ENCODE data around the gene PLAC1. TPM values are rescaled to one million over a fixed set of nuclear protein-coding genes. Genes with fewer than 3 reads are reported as not detected.

Gene PLAC1
- total and polyA plus RNA-seq, 2 experiments from 2014 or later: 0.50 to 0.83 TPM

GRCh38 chrX:134529481-134529880 lies 128.8 kb downstream of the PLAC1 start (continued):
- TF ChIP-seq ZNF462 (CRISPR knock-in tag; IDR thresholded peaks at IDR 0.05) (no peak), NANOG (IDR thresholded peaks at IDR 0.05; ENCODE audit: borderline replicate concordance) (no peak), CREB1 (CRISPR knock-in tag; IDR thresholded peaks at IDR 0.05; ENCODE audit: low read depth) (no peak), REST (IDR thresholded peaks at IDR 0.05; ENCODE audit: unreplicated experiment) (no peak), EZH2 (IDR thresholded peaks at IDR 0.05; ENCODE audit: low read depth, unreplicated experiment) (no peak), ZNF331 (CRISPR knock-in tag; IDR thresholded peaks at IDR 0.05; ENCODE audit: low read depth) (no peak), ZNF114 (CRISPR knock-in tag; IDR thresholded peaks at IDR 0.05) (no peak)
